GM19455 (cell line): ENCODE measurements around the gene PRKCZ.

Experiments
- ATAC-seq: cut with Tn5 transposase; IDR thresholded peaks from one replicate; pipeline ENCODE4 v1.9.1; 2021; ENCODE audit not compliant: unreplicated experiment

PRKCZ gene

GRCh38 chr1:2216767-2217058 lies 166.5 kb downstream of the PRKCZ start:
- ATAC-seq = no peak

GRCh38 chr1:2221271-2221670 lies 171.1 kb downstream of the PRKCZ start:
- ATAC-seq = no peak

- no peak for ATAC-seq
Measured at GRCh38 chr1:2224170-2224584, 174.0 kb downstream of the PRKCZ start.

- ATAC-seq = no peak
Measured at GRCh38 chr1:2224631-2225428, 174.6 kb downstream of the PRKCZ start.

- peak; percentile 12 for ATAC-seq
Measured at GRCh38 chr1:2226525-2227345, 176.5 kb downstream of the PRKCZ start.

- ATAC-seq = peak; percentile 76
Measured at GRCh38 chr1:2227346-2228156, 177.3 kb downstream of the PRKCZ start.

- ATAC-seq = no peak
Measured at GRCh38 chr1:2228157-2228594, 178.0 kb downstream of the PRKCZ start, which contains the start of gene SKI. TSS of gene SKI (plus strand) at chr1:2228319. CDS start at chr1:2228767, 448 bp downstream.

GRCh38 chr1:2228694-2229036 lies 178.5 kb downstream of the PRKCZ start:
- ATAC-seq = no peak

- no peak for ATAC-seq
Measured at GRCh38 chr1:2229037-2229864, 179.0 kb downstream of the PRKCZ start.

GRCh38 chr1:2229911-2230731 lies 179.9 kb downstream of the PRKCZ start:
- ATAC-seq = no peak

- no peak for ATAC-seq
Measured at GRCh38 chr1:2230781-2231531, 180.7 kb downstream of the PRKCZ start.

GRCh38 chr1:2231532-2232254 lies 181.5 kb downstream of the PRKCZ start:
- no peak for ATAC-seq

GRCh38 chr1:2232255-2232915 lies 182.2 kb downstream of the PRKCZ start:
- ATAC-seq = no peak

- ATAC-seq = no peak
Measured at GRCh38 chr1:2232916-2233438, 182.8 kb downstream of the PRKCZ start.

GRCh38 chr1:2233468-2233867 lies 183.3 kb downstream of the PRKCZ start:
- no peak for ATAC-seq

GRCh38 chr1:2233997-2234761 lies 184.0 kb downstream of the PRKCZ start:
- no peak for ATAC-seq

- ATAC-seq = no peak
Measured at GRCh38 chr1:2234762-2235113, 184.5 kb downstream of the PRKCZ start.
